HEK293 (cell line): Measurements from ENCODE around the gene TEX28.
"Not testable (repeated sequence)": the region's sequence is repeated elsewhere in the genome, so short reads cannot be mapped to it uniquely, and the experiment has no call there.

Source experiments
- CTCF ChIA-PET: fragments of 350-600 bp; formaldehyde crosslinking; extraction: SDS; loops from one replicate; lab custom pipeline; 2021; ENCODE audit warnings: antibody characterized with exemption; lab: Yijun Ruan, JAX
- POLR2A ChIA-PET: fragments of 300-600 bp; formaldehyde crosslinking; extraction: SDS; loops from one replicate; lab custom pipeline; 2020; ENCODE audit warnings: antibody characterized with exemption, inconsistent platforms; lab: Yijun Ruan, JAX
- H3K27ac ChIP-seq: fragments of 200-500 bp; sonication (Bioruptor generic); 2 replicates; pipeline ENCODE4 v1.5.1; 2014; ENCODE audit warnings: low read depth, low read length, control low read depth, inconsistent platforms; ENCODE audit errors: extremely low read depth
- H3K36me3 ChIP-seq, 2 experiments: fragments of 200-500 bp in 1 of 2; sonication (Bioruptor generic) in 1 of 2; 1 replicate in 1 of 2; 2 replicates in 1 of 2; pipeline ENCODE4 v1.5.1; 2014 to 2017; ENCODE audit warnings: inconsistent platforms in 2 of 2, low read length in 2 of 2; ENCODE audit not compliant: control insufficient read depth in 2 of 2, insufficient read depth in 1 of 2
- H3K4me1 ChIP-seq: fragments of 200-500 bp; sonication (Bioruptor generic); 2 replicates; pipeline ENCODE4 v1.5.1; 2014; ENCODE audit warnings: mild to moderate bottlenecking, low read length, inconsistent platforms; ENCODE audit not compliant: control insufficient read depth, insufficient read depth
- H3K4me3 ChIP-seq: 2 replicates; pipeline ENCODE4 v1.5.1; 2011; ENCODE audit warnings: low read depth, mild to moderate bottlenecking, control low read depth, low read length, moderate library complexity
- H3K9me3 ChIP-seq: fragments of 200-500 bp; sonication (Bioruptor generic); 2 replicates; pipeline ENCODE4 v1.5.1; 2014; ENCODE audit warnings: low read depth, low read length, inconsistent platforms; ENCODE audit not compliant: control insufficient read depth, insufficient read depth

The TEX28 gene

GRCh38 chrX:154269245-154269644, 25.7 kb downstream of the TEX28 start:
- H3K9me3 ChIP-seq, H3K4me1 ChIP-seq, POLR2A ChIA-PET, CTCF ChIA-PET, H3K27ac ChIP-seq, H3K36me3 ChIP-seq, H3K4me3 ChIP-seq: not testable (repeated sequence)

- CTCF ChIA-PET, H3K36me3 ChIP-seq, H3K4me1 ChIP-seq, POLR2A ChIA-PET, H3K4me3 ChIP-seq, H3K27ac ChIP-seq, H3K9me3 ChIP-seq: not testable (repeated sequence)
Measured at GRCh38 chrX:154263072-154263471, 31.9 kb downstream of the TEX28 start.

GRCh38 chrX:154258711-154259110, 36.2 kb downstream of the TEX28 start:
- POLR2A ChIA-PET, CTCF ChIA-PET, H3K27ac ChIP-seq, H3K9me3 ChIP-seq, H3K4me3 ChIP-seq, H3K36me3 ChIP-seq, H3K4me1 ChIP-seq: not testable (repeated sequence)

GRCh38 chrX:154257282-154257681, 37.6 kb downstream of the TEX28 start, which contains the start of gene OPN1MW3:
OPN1MW3 (plus strand) TSS chrX:154257582; CDS start chrX:154257620, 38 bp downstream.
- POLR2A ChIA-PET, H3K27ac ChIP-seq, H3K9me3 ChIP-seq, H3K4me3 ChIP-seq, CTCF ChIA-PET, H3K36me3 ChIP-seq, H3K4me1 ChIP-seq: not testable (repeated sequence)

- H3K36me3 ChIP-seq, CTCF ChIA-PET, H3K4me1 ChIP-seq, H3K4me3 ChIP-seq, POLR2A ChIA-PET, H3K27ac ChIP-seq, H3K9me3 ChIP-seq: not testable (repeated sequence)
Measured at GRCh38 chrX:154248076-154248475, 46.8 kb downstream of the TEX28 start.

GRCh38 chrX:154247377-154248045, 47.4 kb downstream of the TEX28 start:
- CTCF ChIA-PET, POLR2A ChIA-PET, H3K4me3 ChIP-seq, H3K9me3 ChIP-seq, H3K36me3 ChIP-seq, H3K4me1 ChIP-seq, H3K27ac ChIP-seq: not testable (repeated sequence)

GRCh38 chrX:154239982-154240503, 54.9 kb downstream of the TEX28 start:
- CTCF ChIA-PET: interaction anchor here (0.6 to 0.9 kb wide), 3 partner anchors 228 to 317 kb away, joined by 3 to 4 read pairs (median 3); no protein-coding TSS in a partner anchor
- H3K27ac ChIP-seq, H3K36me3 ChIP-seq, H3K9me3 ChIP-seq, H3K4me1 ChIP-seq, POLR2A ChIA-PET, H3K4me3 ChIP-seq: not testable (repeated sequence)

- H3K27ac ChIP-seq, H3K4me3 ChIP-seq, CTCF ChIA-PET, H3K4me1 ChIP-seq, POLR2A ChIA-PET, H3K36me3 ChIP-seq, H3K9me3 ChIP-seq: not testable (repeated sequence)
Measured at GRCh38 chrX:154238939-154239559, 55.9 kb downstream of the TEX28 start.

- H3K4me3 ChIP-seq, POLR2A ChIA-PET, CTCF ChIA-PET, H3K27ac ChIP-seq, H3K9me3 ChIP-seq, H3K4me1 ChIP-seq, H3K36me3 ChIP-seq: not testable (repeated sequence)
Measured at GRCh38 chrX:154233620-154234019, 61.3 kb downstream of the TEX28 start.

- H3K27ac ChIP-seq, H3K4me3 ChIP-seq, H3K36me3 ChIP-seq, H3K4me1 ChIP-seq, H3K9me3 ChIP-seq, CTCF ChIA-PET, POLR2A ChIA-PET: not testable (repeated sequence)
Measured at GRCh38 chrX:154231443-154231842, 63.5 kb downstream of the TEX28 start.

GRCh38 chrX:154226706-154227105, 68.2 kb downstream of the TEX28 start:
- H3K4me3 ChIP-seq, CTCF ChIA-PET, H3K27ac ChIP-seq, H3K9me3 ChIP-seq, H3K4me1 ChIP-seq, H3K36me3 ChIP-seq, POLR2A ChIA-PET: not testable (repeated sequence)
